ENCODE results near the gene GBA3. TPM values are rescaled to one million over a fixed set of nuclear protein-coding genes. Genes with fewer than 3 reads are reported as not detected.

The GBA3 gene
- total RNA-seq, 6 experiments from 2014 or later, result not detected

- H3K9me3 Mint-ChIP-seq, result peaks cover 36% of the 10 kb centered on the region
- no peak overlapping the region for H3K4me3 Mint-ChIP-seq
- no peaks in the 10 kb centered on the region for H3K36me3 Mint-ChIP-seq (ENCODE audit: low read depth)
- TF ChIP-seq CTCF (IDR thresholded peaks at IDR 0.05), result no peak
- H3K27me3 Mint-ChIP-seq (ENCODE audit: insufficient read depth), result no peaks in the 10 kb centered on the region; the same call in 1 of the 2 replicates
- no peak for DNase-seq
- H3K4me1 Mint-ChIP-seq (ENCODE audit: low read depth), result no peaks in the 10 kb centered on the region
- H3K27ac Mint-ChIP-seq, result no peak overlapping the region
Measured at GRCh38 chr4:22764183-22764582, 71.4 kb downstream of the GBA3 start.

DNA sequence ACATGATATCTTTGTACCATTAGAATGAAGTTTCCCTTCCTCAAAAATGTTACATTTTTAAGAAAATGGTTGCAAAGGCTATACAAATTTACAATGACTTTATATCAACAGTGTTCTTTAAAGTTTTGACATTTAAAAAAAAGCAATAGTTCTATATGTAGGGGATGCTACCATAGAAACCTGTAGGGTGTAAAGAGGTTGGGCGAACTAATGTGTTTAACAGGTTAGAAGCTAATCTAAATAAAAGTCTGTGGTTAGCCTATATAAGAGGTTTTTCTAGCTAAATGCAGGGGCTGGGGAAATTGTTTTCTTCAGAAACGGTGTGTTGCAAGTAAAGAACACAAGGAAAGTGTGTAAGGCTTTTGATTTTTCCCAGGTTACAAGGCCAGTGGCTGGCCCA, 73.3 kb downstream of the GBA3 start:
- no peaks in the 10 kb centered on the region; the same call in 1 of the 2 replicates for H3K27me3 Mint-ChIP-seq (ENCODE audit: insufficient read depth)
- no peak for TF ChIP-seq CTCF (IDR thresholded peaks at IDR 0.05)
- H3K4me1 Mint-ChIP-seq (ENCODE audit: low read depth), result no peaks in the 10 kb centered on the region
- H3K9me3 Mint-ChIP-seq, result peaks cover 49% of the 10 kb centered on the region
- H3K4me3 Mint-ChIP-seq, result no peak overlapping the region
- DNase-seq, result no peak
- H3K36me3 Mint-ChIP-seq (ENCODE audit: low read depth), result no peaks in the 10 kb centered on the region; the same call in 1 of the 2 replicates
- H3K27ac Mint-ChIP-seq, result no peak overlapping the region

DNA sequence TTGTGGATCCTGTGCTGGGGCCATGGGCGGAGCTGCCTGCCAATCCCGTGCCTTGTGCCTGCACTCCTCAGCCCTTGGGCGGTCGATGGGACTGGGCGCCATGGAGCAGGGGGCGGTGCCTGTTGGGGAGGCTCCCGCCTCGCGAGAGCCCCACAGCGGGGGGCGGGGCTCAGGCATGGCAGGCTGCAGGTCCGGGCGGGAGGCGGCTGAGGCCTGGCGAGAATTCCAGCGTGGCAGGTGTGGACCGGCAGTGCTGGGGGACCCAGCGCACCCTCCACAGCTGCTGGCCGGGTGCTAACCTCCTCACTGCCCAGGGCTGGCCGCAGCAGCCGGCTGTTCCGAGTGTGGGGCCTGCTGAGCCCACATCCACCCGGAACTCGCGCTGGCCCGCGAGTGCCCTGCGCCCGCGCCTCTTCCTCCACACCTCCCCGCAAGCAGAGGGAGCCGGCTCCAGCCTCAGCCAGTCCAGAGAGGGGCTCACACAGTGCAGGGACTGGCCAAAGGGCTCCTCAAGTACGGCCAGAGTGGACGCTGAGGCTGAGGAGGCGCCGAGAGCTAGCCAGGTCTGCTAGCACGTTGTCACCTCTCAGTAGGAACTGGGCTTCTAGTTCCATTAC, 85.9 kb downstream of the GBA3 start:
- no peak overlapping the region for H3K4me3 Mint-ChIP-seq
- H3K9me3 Mint-ChIP-seq, result peaks cover 34% of the 10 kb centered on the region
- H3K36me3 Mint-ChIP-seq (ENCODE audit: low read depth), result no peaks in the 10 kb centered on the region
- DNase-seq, result no peak
- TF ChIP-seq CTCF (IDR thresholded peaks at IDR 0.05), result no peak
- H3K27me3 Mint-ChIP-seq (ENCODE audit: insufficient read depth), result no peaks in the 10 kb centered on the region
- no peak overlapping the region for H3K27ac Mint-ChIP-seq
- H3K4me1 Mint-ChIP-seq (ENCODE audit: low read depth), result no peaks in the 10 kb centered on the region

DNA sequence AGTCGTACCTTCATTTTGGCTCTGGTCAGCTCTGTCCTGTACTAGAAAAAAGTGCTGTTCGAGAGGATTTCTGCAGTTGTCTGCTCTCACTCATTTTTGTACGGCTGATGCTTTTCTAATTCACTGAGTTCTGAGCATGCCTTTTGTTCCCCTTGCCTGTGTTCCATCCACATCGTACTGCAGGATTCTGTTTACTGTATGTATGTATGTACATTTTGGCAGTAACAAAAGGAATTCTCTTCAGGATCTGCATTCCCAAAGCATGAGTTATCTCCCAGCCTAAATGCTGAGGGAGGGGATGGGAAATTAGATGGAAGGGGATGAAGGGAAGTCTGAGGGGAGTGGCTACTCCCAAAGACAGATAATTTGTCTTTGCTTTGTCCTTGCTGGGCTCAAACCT, 87.6 kb downstream of the GBA3 start:
- H3K27ac Mint-ChIP-seq, result no peak overlapping the region
- H3K9me3 Mint-ChIP-seq, result peaks cover 32% of the 10 kb centered on the region
- H3K36me3 Mint-ChIP-seq (ENCODE audit: low read depth), result no peaks in the 10 kb centered on the region
- H3K4me3 Mint-ChIP-seq, result no peak overlapping the region
- no peak for DNase-seq
- no peak for TF ChIP-seq CTCF (IDR thresholded peaks at IDR 0.05)
- no peaks in the 10 kb centered on the region for H3K4me1 Mint-ChIP-seq (ENCODE audit: low read depth)
- no peaks in the 10 kb centered on the region for H3K27me3 Mint-ChIP-seq (ENCODE audit: insufficient read depth)

- no peaks in the 10 kb centered on the region for H3K27me3 Mint-ChIP-seq (ENCODE audit: insufficient read depth)
- no peaks in the 10 kb centered on the region for H3K36me3 Mint-ChIP-seq (ENCODE audit: low read depth)
- no peak overlapping the region for H3K4me3 Mint-ChIP-seq
- TF ChIP-seq CTCF (IDR thresholded peaks at IDR 0.05), result no peak
- H3K27ac Mint-ChIP-seq, result no peak overlapping the region
- DNase-seq, result no peak
- no peaks in the 10 kb centered on the region for H3K4me1 Mint-ChIP-seq (ENCODE audit: low read depth)
- H3K9me3 Mint-ChIP-seq, result peaks cover 27% of the 10 kb centered on the region
Measured at GRCh38 chr4:22780797-22781196, 88.1 kb downstream of the GBA3 start.

Measured in HFFc6 (cell line).